Dedifferentiated amniotic fluid mesenchymal stem cell (primary cell): ENCODE data around the gene NLRP5.
"Not testable (repeated sequence)": the region's sequence is repeated elsewhere in the genome, so short reads cannot be mapped to it uniquely, and the experiment has no call there.

Experiments used
- DNase-seq: peaks from one replicate; pipeline ENCODE4 v3.0.0-alpha.2; 2016; ENCODE audit errors: extremely low spot score

Gene NLRP5

DNA sequence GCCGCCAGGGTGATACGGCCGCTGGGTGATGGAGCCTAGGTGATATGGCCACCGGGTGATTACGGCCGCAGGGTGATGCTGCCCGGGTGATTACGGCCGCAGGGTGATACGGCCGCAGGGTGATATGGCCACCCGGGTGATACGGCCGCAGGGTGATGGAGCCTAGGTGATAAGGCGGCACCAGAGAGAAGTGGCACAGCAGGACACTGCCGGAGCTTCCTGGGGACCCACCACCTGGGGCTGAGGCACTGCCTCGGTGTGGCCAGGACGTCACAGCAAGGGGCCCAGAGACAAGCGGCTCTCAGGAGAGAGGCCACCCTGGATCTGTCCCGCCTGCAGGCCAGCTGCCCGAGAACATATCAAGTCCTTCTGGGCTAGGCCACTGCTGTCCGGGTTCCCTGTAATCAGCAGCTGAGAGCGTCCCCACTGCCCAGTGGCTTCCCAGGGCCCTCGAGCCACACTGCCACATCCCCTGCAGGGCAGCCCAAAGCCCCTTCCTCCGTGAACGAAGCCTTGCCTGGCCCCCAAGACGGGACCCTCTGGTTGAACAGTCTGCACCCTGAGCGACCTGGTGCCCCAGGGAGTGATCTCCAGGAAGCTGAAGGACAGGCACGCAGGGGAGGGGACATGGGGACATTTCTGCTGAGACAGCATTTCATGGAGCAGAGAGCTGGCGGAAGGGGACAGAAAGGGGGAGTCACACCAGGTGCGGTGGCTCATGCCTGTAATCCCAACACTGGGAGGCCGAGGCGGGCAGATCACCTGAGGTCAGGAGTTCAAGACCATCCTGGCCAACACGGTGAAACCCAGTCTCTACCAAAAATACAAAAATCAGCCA, 112.4 kb downstream of the NLRP5 start:
- no peak for DNase-seq

DNA sequence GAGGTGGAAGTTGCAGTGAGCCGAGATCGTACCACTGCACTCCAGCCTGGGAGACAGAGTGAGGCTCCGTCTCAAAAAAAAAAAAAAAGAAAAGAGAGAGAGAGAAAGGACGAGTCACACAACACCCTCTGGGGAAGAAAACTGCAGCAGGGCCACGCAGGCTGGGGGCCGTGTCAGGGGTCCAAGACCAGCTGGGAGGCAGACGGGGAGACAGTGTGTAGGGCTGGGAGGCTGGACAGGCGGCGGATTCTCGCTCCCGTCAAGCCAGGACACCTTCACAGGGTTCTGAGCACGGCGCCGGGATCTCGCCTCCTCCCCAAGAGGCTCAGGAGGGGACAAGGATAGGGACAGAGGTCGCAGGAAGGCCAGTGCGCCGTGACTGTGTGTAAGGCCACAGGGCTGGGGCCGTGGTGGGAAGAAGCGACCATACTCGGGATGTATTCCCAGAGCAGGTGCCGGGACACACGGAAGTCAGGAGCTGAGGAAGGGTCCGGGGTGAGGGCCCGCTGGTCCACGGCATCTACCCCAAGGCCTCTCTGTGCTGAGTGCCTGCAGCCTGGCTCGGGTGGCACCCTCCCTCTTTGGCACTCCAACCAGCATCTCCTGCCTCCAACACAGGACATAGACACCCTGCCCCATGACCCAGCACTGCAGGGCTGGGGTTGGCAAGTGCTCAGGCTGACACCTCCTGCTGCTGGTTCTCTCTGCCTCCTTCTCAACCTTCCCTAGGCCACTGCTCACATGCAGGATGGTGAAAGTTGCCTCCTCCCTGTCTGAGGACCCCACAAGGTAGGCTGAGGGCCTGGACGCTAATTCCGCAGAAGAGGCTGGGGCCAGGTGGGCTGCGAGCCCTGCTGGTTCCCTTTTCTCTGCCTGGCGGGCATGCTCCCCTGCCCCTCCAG, 113.3 kb downstream of the NLRP5 start:
- DNase-seq = no peak

DNA sequence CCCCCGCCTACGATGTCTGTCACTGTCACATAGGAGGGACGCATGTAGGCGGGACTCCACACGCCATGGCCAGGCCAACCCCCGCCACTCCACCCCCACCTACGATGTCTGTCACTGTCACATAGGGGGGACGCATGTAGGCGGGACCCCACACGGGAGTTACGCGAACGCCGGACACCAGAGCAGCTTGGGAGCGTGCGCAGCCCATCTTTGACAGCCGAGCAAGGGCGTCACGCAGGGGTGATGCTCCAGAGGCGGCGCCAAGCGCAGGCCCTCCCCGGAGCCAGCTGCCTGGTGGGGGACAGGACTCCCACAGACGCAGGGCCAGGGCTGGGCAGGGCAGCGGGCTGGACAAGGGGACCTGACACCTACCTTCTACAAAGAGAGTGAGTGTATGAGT, 114.5 kb downstream of the NLRP5 start:
- no peak for DNase-seq

DNA sequence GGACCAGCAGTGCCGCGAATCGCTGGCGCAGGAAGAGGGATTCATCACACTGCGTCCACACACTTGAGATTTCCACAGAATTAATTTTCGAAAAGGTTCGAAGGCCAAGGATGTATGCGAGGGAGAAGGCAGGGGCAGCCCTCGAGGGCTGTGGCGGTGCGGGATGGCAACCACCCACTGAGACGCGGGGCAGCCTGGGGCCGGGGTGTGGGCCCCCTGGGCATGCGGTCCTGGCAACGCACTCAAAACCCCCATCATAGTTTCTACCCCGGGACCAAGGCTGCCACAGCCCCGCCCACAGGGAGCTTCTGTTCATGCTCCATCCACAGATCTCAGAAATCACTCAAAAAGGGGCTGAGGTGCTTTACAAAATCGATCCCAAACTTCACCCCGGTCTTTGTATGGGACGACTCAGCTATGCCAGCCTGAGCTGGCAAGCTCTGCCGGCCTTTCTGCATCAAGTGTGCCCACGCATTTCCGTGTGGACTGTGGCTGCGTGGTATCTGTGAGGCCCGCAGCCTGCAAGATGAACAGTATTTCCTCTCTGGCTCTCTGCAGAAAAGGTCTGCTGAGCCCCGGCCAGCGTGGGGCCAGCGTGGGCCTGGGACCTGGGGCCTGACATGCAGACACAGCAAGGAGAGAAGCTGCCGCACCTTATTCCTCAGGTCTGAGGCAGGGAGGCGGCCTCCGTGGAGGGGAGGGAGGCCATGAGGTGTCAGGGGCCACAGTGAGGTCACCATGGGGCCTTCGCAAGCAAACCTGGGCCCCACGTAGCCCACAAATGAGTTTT, 115.4 kb downstream of the NLRP5 start:
- no peak for DNase-seq

DNA sequence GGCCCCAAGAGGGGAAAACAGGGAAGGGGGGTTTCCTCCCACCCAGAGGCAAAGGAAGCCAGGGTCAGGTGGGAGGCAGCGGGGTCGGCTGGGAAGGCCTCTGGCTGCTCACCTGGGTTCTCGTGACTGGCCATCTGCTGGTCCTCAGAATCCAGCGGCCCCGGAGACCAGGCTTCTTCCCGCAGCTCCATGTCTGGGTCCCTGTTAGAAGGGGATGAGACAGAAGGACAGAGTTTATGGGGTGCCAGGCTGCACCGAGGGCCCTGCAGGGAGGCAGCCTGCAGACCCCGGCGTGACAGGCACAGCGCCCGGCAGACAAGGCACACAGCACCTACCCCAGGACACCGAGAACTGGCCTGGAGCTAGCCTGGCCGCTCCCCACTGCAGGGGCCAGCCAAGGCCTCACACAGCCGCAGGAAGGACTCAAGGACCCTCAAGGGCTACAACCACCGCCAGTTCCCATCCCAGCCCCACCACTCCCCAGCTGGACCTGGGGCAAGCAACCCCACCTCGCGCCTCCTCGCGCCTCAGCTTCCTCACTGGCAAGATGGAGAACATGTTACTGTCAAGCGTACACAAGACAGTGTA, 116.5 kb downstream of the NLRP5 start:
- DNase-seq = no peak

DNA sequence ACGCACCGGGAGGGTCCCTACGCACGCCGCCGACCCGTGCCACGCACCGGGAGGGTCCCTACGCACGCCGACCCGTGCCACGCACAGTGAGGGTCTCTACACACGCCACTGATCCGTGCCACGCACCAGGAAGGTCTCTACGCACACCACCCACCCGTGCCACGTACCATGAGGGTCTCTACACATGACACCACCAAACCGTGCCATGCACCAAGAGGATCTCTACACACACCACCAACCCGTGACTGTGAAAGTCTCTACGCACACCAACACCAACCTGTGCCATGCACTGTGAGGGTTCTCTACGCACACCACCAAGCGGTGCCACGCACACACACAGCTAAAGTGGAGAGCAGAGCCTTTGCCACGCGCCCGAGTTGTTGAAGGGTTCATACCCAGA, 117.8 kb downstream of the NLRP5 start:
- DNase-seq = no peak

DNA sequence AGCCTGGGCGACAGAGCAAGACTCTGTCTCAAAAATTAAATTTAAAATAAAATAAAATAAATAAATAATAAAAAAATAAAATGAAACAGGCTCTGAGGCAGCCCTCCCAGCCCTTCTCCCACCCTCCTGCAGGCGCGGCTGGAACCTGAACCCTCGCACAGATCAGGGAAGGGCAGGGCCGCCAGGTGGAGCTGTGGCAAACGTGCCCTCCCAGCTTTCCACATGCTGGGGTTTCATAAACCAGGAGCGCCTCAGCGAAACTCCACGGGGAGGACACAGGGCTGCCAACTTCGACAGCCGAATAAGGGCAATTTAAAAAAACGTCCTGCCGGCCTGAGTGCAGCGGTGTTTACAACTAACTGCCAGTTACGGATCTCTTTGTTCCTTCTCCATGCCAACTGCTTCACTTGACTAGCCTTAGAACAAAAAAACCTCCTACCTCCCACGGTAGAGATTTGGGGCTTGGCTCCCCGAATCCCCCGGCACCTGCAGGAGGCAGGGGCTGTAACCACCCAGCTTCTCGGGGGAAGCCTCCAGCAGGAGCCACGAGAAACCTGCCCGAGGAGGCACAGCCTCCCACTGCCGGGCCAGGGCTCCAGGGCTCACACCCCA, 118.6 kb downstream of the NLRP5 start:
- DNase-seq = no peak

DNA sequence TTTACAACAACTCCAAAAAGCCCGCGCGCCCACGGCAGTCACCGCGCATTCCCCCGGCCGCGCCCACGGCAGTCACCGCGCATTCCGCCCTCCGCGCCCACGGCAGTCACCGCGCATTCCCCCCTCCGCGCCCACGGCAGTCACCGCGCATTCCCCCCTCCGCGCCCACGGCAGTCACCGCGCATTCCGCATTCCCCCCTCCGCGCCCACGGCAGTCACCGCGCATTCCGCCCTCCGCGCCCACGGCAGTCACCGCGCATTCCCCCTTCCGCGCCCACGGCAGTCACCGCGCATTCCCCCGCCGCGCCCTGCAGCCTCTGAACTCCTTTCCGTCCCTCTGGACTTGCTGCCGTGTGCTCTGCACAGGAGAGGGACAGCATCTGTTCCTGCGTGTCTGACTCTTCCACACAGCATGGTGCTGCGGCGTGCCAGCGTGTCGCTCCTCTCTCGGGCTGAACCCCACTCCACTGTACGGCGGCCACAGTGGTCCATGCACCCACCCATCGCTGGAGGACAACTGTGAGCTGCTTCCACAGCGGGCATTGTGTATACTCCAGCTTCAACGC, 119.3 kb downstream of the NLRP5 start:
- not testable (repeated sequence) for DNase-seq

DNA sequence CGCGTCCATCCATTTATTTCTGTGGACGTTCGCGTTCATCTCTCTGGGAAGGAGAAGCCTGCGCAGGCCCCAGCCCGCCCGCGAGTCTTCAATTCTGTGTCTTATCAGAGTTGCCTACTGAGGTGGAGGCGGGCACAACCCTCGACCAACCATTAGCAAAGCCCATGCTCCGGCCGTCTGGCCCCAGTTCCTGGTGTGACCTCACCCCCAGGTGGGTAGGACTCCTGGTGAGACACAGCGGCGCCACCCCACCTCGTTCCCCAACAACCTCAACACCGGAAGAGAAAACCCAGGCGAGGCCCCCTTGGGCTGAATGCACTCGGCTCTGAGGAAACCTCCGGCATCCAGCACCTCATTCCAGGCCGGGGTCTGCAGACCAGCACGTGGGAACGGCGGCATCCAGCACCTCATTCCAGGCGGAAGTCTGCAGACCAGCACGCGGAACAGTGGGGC, 119.8 kb downstream of the NLRP5 start:
- DNase-seq = no peak

DNA sequence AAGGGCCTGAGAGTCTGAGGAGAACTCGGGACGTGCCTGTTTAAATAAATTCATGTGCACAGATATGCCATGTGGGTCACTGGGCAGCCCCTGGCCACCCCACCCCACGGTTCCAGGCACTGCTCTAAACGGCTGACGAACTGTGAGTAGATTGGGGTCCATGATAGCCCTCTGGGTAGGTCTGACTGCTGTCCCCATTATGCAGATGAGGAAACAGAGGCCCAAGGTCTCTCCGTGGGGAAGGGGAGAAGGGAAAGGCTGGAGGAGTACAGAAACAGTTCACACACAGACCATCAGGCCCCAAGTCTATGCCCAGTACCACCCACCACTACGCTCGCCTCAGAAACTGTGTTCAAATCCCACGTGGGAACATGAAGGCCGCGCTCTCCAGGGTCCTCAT, 120.4 kb downstream of the NLRP5 start:
- no peak for DNase-seq

DNA sequence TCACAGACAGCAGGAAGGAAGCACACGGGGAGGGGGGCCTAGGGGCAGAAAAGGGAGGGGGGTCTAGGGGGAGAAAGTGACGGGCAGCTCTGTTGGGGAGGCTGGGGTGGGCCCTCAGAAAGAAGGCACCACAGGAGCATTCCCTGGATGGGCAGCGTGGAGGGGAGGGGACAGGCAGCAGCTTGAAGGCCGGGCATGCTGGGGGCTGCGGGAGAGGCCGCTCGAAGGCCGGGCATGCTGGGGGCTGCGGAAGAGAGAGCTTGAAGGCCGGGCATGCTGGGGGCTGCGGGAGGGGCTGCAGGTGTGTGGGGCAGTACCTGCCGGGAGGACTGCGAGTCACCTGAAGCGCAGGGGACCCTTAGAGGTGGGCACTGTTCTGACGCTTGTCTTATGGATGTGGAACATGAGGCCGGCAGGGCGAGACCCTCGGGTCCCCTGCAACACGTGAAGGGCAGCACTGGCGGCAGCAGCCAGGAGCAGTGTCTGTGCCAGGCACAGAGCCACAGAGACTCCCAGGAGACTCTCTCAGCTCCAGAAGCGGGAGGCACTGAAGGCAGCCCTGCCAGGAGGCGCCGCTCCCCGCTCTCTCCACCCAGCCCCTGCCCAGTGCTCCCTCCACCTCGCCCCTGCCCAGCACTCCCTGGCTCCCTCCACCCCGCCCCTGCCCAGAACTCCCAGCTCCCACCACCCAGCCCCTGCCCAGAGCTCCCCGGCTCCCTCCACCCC, 121.2 kb downstream of the NLRP5 start:
- no peak for DNase-seq

DNA sequence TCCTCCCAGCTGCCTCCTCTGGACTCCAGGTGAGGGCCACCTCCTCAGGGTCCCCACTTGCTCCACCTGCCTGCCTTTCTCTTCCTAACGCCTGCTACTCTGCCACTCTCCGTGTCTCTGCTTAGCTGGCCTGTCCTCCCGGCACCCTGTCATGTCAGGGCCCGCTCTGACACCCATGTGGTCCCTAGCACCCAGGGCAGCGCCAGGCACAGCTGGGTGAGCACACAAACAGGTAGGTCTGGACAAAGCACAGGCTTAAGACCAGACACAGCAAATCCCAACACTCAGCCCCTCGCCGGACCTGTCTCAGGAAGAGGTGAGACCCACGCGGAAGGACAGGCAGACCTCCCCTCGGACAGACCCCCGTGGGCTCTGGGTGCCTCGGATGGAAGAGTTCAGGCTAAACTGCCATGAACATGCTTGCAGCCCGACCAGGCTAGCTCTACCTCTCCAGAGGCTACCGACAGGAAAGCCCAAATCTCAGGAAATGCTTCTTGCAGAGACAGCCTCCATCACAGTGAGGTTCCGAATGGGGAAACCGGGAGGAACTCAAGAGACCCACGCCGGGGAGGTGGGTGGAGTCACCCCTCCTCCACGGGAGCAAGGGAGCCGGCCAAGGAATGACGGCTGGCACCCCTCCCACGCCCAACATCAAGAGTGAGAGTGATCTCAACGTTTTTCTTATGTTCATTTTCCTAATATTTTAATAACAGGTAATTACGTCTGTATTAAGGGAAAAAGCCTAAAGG, 122.0 kb downstream of the NLRP5 start:
- no peak for DNase-seq

DNA sequence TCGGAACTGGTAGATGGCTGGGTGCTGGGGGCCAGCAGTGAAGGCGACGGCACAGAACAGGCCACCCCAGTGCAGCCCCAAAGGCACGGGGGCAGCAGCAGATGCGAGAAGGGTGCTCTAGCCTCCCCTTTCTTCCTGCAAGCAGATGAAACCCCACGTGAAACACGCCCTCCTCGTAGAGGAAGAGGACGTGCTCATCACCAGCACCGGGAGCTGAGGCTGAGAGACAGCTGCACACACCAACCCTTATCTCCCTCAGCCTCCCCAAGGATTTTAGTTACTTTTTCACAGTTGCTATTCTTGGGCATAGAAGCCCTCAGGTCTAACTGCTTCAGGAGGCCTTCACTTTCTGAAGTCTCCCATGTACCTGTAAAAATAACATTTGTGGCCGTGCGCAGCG, 122.7 kb downstream of the NLRP5 start:
- no peak for DNase-seq

DNA sequence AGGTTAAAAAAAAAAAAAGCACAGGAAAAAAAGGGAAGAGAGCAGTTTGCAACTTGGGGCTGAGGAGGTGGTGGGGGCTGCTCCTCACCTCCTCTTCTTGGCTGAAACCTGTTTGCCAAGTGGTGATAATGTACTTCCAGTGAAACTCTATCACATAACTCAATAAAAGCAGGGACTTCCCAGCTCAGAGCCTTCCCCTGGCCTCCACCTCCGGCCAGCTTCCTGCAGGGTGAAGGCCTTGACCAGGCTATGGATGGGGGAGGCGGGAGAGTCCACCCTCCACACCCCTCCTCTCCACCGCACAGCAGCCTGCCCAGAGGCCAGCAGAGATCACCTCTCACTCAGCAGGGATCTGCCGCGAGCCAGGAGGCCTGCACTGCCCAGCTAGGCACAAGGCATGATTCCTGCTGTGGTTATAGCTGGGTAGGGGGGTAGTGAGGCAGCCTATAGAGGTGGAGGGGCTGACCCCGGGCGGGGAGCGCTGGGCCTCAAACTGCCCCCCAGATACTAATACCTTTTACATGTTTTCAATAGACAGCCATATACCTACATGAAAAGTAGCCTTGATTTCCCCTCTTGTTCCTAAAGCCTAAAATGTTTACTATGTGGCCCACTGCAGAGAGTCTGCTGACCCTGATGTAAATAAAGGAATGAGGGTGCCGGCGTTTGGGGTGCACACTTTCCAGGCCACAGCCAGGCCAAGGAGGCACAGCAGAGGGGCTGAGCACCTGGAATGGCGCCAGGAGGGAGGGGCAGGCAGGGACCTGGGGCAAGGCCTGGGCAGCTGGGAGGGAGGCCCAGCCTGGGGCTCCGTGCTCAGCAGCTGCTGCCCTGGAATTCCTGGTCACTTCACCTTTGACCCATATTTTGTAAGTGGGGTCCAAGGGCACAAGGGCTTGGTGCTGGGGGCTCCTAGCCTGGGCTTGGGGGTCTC, 124.2 kb downstream of the NLRP5 start:
- DNase-seq = no peak
